ENCODE measurements around the gene AGAP1.

The AGAP1 gene

GRCh38 chr2:236158969-236159777 lies 665.3 kb downstream of the AGAP1 start:
- no peak for DNase-seq

DNA sequence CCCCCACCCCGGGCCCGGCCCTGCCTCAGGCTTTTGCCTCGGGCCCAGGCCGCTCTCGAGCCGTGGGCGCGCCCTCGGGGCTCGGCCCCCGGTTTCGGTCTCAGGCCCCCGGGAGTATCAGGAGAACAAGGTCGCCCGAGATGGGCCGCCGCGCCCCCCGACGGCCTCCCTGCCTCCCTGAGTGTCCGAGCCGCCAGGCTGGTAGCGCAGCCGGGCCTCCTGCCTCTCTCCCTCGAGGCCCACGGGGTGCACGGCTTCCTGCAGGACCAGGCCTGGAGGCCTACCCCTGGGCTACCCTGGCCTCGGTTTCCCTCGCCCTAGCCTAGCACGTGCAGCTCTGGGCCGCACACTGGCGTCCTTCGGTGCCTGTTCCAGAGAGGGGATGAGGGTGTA lies 665.9 kb downstream of the AGAP1 start:
- no peak for DNase-seq

GRCh38 chr2:236160366-236161081 lies 666.7 kb downstream of the AGAP1 start:
- DNase-seq = no peak

DNA sequence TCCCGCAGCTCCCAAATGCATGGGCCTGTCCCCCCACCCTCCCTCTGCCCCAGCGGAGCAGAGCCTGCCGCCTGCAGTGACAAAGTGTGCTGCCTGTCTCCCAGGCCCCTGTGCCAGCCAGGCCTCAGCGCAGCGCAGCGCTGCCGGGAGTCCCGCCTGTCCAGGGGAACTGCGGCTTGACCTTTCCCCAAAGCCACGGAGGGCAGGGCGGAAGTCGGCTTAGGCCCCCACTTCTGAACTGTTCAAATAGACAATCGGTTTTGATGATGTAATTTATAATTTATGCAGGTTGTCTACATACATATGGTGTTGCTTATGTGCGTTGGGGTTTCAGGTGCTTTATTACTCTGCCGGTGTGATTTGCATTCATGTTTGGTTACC lies 667.2 kb downstream of the AGAP1 start:
- no peak for DNase-seq

GRCh38 chr2:236161531-236161930 lies 667.7 kb downstream of the AGAP1 start:
- no peak for DNase-seq

GRCh38 chr2:236162031-236162845 lies 668.4 kb downstream of the AGAP1 start:
- no peak for DNase-seq

GRCh38 chr2:236162882-236163470 lies 669.1 kb downstream of the AGAP1 start:
- no peak for DNase-seq

- no peak for DNase-seq
Measured at GRCh38 chr2:236163471-236164200, 669.8 kb downstream of the AGAP1 start.

DNA sequence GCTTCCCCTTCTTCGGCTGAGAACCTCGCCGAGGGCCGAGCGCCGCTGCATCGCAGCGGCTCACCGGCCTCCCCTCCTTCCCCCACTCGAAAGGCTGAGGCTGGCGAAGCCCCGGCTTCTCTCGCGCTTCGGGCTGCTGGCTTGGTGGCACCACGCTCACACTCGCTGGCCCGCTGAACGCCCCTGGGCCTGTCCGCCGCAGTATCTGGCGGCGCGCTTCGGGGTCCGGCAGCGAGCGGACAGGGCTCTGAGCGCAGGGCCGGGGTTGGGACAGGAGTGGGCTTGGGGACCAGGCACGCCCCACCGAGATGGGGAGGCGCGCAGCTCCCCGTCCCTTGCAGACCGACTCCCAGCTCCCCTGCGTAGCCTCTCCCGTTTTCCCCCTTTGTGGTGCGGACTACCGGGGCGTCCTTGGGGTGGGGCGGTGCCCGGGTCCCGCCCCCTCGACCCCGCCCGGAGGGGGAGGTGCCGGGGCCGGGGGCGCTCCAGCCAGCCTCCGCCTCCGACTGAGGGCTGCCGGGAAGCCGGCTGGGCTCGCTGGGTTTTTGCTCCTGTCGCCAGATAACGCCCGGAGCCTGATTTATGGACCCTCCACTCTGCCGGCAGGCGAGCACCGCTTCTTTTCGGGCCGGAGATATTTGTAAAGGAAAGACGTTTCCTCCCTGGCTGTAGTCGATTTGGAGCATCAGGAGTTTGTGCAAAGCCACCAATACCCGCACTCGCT lies 670.5 kb downstream of the AGAP1 start:
- DNase-seq = no peak

DNA sequence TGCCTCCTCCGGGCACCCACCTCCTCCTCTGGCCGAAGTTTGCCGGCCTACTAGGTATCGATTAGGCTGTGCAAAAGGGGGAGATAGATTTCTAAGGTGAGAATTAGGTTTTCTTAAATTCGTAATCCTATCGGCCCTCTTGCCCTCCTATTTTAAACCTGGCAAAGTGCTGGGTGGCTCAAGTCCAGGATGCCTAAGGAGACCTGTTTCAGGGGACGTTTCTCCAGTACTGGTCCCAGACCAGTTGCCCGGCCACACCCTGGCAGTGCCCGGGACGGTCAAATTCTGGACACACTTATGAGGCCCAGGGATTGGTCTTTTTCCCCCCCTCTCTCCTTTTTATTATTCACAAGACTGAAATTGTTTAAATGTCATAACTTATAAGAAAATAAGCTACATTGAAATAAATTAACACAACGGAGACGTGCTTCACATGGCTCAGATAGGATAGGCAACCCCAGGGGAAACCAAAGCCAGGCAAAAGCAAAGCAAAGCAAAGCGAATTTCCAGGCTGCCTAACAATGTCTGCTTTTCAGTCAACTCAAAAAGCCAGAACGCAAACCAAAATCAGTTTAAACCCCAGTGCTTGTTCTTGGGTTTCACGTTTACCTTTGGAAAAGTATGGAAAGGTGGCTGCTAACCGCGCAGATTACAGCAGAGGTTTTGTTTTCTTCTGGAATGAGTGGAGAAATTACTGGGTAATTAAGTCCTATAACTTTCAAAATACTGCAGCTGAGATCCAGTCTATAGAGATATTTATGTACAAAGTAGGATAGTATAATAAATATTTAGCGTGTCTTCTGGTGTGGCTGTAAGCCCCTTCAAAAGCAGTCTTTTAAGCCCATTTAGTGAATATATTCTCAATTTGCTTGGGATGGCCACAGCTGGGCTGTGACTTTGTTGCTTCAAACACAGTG lies 671.3 kb downstream of the AGAP1 start:
- no peak for DNase-seq

DNA sequence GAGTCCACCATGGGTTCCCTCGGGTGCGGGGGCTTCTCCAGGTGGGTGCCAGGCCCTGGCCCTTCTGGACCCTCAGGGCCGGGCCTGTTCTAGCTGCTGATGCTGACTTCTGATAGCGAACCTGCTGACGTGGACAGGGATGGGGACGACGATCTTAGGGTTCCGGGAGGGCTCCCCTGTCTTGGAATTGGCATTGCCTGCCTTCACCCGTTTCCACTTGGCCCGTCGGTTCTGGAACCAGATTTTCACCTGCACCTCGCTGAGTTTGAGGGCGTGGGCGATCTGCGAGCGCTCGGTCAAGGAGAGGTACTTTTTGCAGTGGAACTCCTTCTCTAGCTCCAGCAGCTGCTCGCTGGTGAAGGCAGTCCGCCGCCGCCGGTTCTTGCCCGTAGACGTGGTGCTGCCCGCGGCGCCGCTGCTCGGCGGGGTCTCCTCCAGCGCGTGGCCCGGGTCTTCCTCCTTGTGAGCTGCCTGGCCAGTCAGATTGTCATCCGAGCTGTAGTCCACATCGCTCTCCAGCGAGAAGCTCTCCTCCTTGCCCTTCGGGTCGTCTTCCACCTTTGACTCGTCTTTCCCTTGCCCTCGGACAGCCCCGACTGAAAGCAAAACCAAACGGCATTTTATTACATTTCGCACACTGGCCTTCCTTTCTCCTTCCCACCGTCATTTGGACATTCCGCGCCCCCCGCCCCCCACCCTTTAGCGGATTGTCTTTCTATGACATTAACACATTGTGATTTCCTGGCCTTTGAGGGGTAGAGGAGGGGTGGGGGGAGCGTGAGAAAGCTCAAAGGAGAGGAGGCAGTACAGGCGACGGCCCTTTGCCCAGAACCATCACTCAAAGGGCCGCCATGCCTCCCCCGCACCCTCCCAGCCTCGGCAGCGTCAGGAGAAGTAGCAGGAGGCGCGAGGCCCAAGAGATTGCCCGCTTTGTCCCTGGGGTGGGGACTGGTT lies 672.3 kb downstream of the AGAP1 start:
- no peak for DNase-seq

DNA sequence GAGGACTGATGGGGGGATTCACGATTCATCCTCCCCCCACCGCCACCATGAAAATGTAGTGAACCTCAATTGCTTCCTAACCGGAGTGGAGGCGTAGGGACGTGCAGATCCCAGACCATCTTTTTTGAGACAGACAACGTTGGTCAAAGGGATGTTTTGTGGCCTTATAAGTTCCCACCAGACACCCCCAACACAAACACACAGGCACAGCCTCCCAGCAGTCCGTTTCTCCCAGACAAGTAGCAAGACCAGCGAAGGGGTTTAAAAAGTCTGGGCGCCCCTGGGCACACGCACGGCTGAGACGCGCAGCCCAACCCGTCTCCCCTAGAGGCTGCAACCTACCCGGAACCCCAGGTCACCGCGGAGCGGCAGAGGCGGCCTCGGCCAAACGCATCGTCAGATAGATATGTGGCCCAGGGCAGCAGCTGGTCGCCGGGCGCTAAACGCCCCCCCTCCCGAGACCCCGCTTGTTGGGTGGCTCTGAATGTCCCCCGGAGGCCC lies 673.0 kb downstream of the AGAP1 start:
- DNase-seq = no peak

DNA sequence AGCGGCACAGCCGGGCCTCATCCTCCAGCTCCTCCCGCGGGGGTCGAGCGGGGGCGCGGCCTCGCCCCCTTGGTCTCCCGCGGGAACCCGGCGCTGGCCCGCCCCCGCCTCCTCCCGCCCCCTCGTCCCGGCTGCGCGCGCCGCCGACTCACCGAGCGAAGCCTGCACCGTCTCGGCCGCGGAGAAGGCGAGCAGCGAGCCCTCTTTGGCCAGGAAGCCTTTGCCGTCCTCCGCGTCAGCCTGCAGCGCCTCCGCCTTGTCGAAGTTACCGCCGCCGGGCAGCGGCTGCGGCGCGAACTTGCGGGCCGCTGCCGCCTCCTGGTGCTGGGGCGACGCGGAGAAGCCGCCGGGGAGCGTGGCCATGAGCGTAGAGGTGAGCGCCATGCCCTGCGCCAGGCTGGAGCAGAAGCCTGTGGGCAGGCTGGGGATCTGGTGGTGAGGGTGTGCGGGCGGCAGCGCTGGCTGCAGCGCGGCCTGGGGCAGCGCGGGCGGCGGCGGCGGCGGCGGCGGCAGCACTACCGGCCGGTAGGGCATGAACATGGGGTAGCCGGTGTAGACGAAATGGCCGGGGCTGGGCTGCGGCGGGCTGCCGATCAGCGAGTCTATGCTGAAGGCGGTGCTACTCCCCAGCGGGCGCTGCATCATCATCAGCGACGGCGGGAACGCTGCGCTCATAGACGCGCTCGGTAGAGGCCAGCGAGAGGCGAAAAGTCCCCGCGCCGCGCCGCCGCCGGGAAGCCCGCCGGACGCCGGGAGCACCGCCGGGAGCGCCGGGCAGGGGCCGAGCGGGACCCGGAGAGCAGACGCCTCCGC lies 673.7 kb downstream of the AGAP1 start:
- DNase-seq = no peak

- peak; percentile 79 for DNase-seq
Measured at GRCh38 chr2:236168110-236169080, 674.6 kb downstream of the AGAP1 start, which contains the start of gene GBX2. GBX2 (minus strand) TSS chr2:236168386; CDS start chr2:236167971, 415 bp downstream.

GRCh38 chr2:236169151-236169721 lies 675.4 kb downstream of the AGAP1 start:
- DNase-seq = peak; percentile 61
